Stimulated activated CD8-positive, alpha-beta memory T cell treated with anti-CD3 and anti-CD28 coated beads, Interleukin-15, amount 100 ng/mL, for 1 hour (primary cell): ENCODE data around the gene HLF.

ENCODE experiments used
- DNase-seq: peaks from one replicate; pipeline ENCODE4 v3.0.0-alpha.2; 2020; ENCODE audit warnings: low read depth

HLF gene, protein sequence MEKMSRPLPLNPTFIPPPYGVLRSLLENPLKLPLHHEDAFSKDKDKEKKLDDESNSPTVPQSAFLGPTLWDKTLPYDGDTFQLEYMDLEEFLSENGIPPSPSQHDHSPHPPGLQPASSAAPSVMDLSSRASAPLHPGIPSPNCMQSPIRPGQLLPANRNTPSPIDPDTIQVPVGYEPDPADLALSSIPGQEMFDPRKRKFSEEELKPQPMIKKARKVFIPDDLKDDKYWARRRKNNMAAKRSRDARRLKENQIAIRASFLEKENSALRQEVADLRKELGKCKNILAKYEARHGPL

GRCh38 chr17:55264645-55265298 lies at the start of gene HLF:
TSS of gene HLF (plus strand) at chr17:55264960. CDS start at chr17:55265485, 525 bp downstream.
- DNase-seq, result peak; percentile 34

- DNase-seq, result no peak
These were observed 49.0 kb upstream of the HLF start for GRCh38 chr17:55215711-55216110.

- no peak for DNase-seq
These were observed 47.9 kb upstream of the HLF start for GRCh38 chr17:55216888-55217287.

- DNase-seq, result no peak
These were observed 45.3 kb upstream of the HLF start for GRCh38 chr17:55219459-55219858.

DNA sequence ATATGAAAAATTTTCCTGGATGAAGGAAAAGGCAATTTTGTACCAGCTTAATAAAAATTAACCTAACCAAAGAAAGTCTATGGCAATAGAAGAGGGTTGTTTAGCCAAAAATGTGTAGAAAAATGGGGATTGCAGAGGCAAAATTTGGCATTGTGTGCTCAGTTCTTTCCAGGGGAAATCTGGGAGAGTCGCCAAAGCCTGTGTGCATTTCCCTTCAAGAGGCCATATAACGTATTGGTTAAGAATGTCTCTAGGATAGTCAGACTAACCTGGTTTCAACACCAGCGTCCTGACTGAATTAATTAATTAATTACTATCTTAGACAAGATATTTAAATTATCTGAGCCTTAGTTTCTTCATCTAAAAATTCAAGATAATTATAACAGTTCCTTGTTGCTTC lies 44.8 kb upstream of the HLF start:
- DNase-seq, result no peak

- no peak for DNase-seq
These were observed 41.2 kb upstream of the HLF start for GRCh38 chr17:55223524-55223923.

DNA sequence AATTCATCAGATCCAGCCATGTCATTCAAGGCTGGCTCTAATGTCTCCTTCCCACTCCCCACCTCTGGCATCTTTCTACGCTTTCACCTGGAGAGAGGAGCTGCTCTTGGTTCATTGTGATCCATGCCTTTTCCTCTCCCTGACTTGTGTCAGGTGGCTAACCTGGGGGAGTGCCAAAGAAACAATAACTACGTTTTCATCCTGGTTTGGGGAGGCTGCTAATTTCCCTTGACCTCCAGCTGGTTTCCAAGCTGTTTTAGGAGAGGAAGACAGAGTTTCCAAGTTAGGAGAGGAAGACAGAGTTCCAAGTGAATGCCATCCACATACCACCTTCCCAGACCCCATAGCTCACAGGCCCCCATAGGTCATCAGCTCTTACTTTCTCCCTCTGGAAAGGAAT lies 40.0 kb upstream of the HLF start:
- DNase-seq, result no peak

GRCh38 chr17:55225237-55225636 lies 39.5 kb upstream of the HLF start:
- DNase-seq, result no peak

DNA sequence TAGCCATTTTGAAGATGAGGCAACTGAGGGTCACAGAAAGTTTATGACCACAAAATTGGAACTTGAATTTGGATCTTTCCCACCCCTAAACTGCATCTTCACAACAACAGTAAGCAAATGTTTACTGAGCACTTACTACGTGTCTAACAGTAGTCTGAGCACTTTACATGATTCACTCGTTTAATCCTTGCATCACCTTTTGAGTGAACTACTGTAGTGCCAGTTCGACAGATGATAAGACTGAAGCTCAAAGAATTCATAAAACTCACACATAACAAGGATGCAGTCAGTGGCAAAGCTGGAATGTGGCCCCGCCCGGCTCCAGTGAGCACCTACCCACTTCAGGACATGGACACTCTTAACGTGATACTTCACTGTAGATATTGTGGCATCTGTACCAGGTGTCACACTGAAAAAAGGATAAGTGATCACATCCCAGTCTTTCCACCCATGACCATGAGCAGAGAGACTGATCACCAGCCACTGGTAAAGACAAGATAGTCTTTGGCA lies 36.0 kb upstream of the HLF start:
- no peak for DNase-seq

GRCh38 chr17:55229276-55229675 lies 35.5 kb upstream of the HLF start:
- no peak for DNase-seq

DNA sequence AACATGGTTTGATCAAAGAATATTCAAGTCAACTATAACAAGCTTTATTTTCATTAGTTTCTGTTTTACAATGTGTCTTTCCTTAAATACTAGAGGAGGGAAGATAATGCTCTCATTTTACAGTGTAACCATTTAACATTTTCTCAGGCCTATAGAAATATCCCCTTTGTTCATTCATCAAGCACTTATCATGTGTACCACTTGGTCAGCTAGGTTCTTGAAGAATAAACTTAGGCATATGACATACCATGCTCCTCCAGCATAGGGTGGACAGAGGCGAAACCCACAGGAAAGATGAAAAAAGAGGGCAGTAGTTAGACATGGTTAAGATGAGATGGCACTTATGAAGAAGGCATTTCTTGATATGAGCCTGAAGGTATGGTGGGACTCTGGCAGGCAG lies 34.0 kb upstream of the HLF start:
- no peak for DNase-seq

GRCh38 chr17:55233840-55234239 lies 30.9 kb upstream of the HLF start:
- no peak for DNase-seq

DNA sequence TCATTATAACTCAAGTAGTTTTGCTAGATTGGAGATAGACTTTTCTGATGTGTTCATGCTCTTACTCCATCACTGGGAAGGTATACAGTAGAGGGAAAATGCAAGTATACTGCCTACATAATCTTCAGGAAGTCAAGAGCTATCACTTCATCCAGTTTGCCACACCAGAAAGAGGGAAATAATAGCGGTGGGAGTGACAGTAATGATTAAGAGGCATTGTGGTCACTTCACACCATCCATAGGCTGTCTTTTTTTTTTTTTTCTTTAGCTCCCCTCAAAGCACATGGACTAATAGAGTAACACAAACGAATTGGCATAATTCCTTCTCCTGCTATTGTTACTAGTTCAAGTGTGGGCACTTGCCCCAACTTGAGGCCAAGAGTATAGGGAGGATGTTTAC lies 28.4 kb upstream of the HLF start:
- DNase-seq, result no peak

DNA sequence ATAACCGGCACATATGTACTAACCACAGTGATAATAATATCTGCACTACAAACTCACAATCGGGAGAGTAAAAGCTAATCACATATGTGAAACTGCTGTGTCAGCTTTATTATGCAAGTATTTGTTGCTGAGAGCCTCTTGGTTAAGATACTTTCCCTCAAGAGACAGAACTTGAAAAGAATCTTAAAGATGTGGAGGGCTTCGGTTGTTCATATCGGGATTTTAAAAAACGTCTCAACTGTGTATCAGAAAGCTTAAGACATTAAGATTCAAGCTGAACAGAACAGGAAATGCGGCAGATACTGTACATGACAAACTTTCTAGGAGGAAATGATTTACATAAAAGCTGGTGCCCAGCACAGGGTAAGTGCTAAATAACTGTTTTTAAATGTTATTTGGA lies 27.5 kb upstream of the HLF start:
- no peak for DNase-seq

DNA sequence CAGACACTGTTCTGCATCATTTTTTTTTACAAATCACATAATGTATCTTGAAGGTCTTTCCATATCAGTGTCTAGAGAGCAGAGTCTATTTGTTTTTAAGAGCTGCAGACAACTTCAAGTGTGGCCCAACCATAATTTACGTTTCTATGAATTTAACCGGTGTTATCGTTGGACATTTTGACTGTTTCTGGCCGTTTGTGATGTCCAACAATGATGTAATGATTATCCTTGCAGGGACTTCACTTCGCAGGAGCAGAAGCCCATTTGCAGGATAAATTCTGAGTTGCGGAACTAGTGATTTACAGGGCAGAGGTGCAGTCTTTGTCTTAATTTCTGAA lies 26.9 kb upstream of the HLF start:
- DNase-seq, result no peak

DNA sequence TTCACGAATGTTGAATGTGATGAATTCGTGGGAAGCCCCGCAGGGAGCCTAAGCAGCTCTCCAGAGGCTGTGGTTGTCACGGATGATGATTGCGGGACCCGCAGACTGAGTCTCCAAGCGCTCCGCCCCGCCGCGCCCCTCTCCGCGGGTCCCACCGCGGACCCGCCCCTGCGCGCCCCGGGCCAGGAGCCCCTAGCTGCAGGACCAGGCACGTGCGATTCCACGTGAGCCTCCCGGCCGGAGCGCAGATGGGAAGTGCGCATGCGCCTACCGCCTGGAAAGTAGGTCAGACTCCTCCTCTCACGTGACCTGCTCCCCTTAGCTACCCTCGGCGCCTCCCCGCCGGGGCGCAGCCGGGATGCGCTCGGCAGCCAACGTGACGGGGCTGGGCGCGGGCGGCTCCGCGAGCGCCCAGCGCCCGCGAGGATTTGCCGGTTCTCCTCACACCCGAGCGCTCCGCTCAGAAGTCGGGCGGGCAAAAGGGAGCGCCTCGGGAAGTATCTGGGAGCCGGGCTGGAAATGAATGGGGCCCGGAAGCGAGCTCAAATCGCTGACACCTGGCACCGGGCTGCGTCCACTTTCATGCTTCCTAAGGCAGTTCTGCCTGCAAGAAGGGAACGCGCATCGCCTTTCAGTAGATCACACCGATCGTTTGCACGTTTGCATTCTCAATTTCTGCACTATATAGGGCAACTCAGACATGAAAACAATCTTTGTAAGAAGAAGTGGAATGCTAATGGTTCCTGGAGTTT lies 26.4 kb upstream of the HLF start:
- peak; percentile 67 for DNase-seq

DNA sequence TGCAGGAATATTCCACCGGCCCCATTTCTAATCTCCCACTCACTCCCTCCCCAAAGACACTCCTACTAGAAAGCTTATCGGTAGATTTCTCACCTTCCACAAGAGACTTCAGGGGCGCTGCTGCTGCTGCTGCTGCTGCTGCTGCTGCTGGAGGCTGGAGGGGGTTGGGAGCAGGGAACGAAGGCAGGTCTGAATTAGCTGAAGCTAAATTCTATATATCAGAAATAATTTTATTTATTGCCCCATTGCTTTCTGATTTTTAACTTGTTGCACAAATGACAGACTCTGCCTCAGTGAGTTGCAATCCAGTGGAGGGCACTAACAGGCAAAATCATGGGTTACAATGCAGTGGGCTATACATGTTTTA lies 25.8 kb upstream of the HLF start:
- DNase-seq, result no peak

DNA sequence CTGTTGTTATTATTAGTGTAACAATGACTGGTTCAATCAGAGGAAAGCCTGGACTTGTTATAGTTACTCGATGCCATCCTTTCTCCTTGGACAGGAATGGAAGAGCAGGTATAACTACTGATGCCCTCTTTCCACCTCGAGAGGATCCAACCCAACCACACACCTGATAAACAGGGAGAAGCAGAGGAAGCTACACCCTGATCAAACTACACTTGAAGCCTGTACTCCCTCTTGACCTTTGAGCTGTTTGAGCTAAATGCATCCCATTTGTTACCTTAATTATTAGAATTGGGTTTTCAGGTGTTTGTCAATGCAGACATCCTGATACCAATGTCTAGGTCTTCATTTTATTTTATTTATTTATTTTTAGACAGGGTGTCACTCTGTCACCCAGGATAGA lies 23.7 kb upstream of the HLF start:
- no peak for DNase-seq

- DNase-seq, result no peak
These were observed 22.3 kb upstream of the HLF start for GRCh38 chr17:55242476-55242875.

- DNase-seq, result no peak
These were observed 18.8 kb upstream of the HLF start for GRCh38 chr17:55245986-55246385.

GRCh38 chr17:55246583-55246982 lies 18.2 kb upstream of the HLF start:
- no peak for DNase-seq

GRCh38 chr17:55248077-55248476 lies 16.7 kb upstream of the HLF start:
- DNase-seq, result no peak

GRCh38 chr17:55249861-55250260 lies 14.9 kb upstream of the HLF start:
- no peak for DNase-seq
